Endothelial cell of umbilical vein (primary cell): ENCODE results near the gene RYR2.

Experiments
- EZH2 ChIP-seq: IDR thresholded peaks from 2 replicates; pipeline ENCODE4 v1.6.1; 2012; ENCODE audit warnings: borderline replicate concordance, low read depth, mild to moderate bottlenecking, moderate library complexity, low read length, inconsistent platforms; ENCODE audit not compliant: severe bottlenecking
- FOS ChIP-seq: IDR thresholded peaks from 2 replicates; pipeline ENCODE4 v1.6.1; 2011; ENCODE audit warnings: mild to moderate bottlenecking, low read length, moderate library complexity, borderline replicate concordance; ENCODE audit not compliant: insufficient read depth
- JUN ChIP-seq: IDR thresholded peaks from 2 replicates; pipeline ENCODE4 v1.6.1; 2011; ENCODE audit warnings: borderline replicate concordance, low read depth; ENCODE audit not compliant: insufficient read length, insufficient read depth
- MAX ChIP-seq: IDR thresholded peaks from 2 replicates; pipeline ENCODE4 v1.6.1; 2011; ENCODE audit not compliant: insufficient read depth, insufficient read length
- POLR2A ChIP-seq: IDR thresholded peaks from 2 replicates; pipeline ENCODE4 v1.6.1; 2012; ENCODE audit warnings: low read depth, mild to moderate bottlenecking, control low read depth, low read length
- POLR2AphosphoS5 ChIP-seq: IDR thresholded peaks from 2 replicates; pipeline ENCODE4 v1.6.1; 2012; ENCODE audit warnings: low read depth, mild to moderate bottlenecking, control low read depth, low read length, moderate library complexity; ENCODE audit not compliant: insufficient read depth
- TF ChIP-seq, protein P1 (sequence below), 2 donors: IDR thresholded peaks; 1 replicate in 1 of 2; 2 replicates in 1 of 2; pipeline ENCODE4 v1.5.1; 2011; ENCODE audit warnings: low read length in 2 of 2, mild to moderate bottlenecking in 2 of 2, moderate library complexity in 2 of 2, control low read depth in 1 of 2, inconsistent platforms in 1 of 2, low read depth in 1 of 2; ENCODE audit not compliant: insufficient read depth in 1 of 2; ENCODE audit errors: extremely low read depth in 1 of 2

- TF ChIP-seq POLR2A (no peak), EZH2 (no peak), POLR2AphosphoS5 (no peak), JUN (no peak), MAX (no peak), FOS (no peak)
- TF ChIP-seq, protein P1, sequence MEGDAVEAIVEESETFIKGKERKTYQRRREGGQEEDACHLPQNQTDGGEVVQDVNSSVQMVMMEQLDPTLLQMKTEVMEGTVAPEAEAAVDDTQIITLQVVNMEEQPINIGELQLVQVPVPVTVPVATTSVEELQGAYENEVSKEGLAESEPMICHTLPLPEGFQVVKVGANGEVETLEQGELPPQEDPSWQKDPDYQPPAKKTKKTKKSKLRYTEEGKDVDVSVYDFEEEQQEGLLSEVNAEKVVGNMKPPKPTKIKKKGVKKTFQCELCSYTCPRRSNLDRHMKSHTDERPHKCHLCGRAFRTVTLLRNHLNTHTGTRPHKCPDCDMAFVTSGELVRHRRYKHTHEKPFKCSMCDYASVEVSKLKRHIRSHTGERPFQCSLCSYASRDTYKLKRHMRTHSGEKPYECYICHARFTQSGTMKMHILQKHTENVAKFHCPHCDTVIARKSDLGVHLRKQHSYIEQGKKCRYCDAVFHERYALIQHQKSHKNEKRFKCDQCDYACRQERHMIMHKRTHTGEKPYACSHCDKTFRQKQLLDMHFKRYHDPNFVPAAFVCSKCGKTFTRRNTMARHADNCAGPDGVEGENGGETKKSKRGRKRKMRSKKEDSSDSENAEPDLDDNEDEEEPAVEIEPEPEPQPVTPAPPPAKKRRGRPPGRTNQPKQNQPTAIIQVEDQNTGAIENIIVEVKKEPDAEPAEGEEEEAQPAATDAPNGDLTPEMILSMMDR (IDR thresholded peaks at IDR 0.05; ENCODE audit: extremely low read depth in 1 of 2, insufficient read depth in 1 of 2, low read depth in 1 of 2, low read length in 2 of 2) = no peak
Observed at GRCh38 chr1:237038211-237038610, 3.8 kb upstream of the RYR2 start.
